Measurements from ENCODE around the gene MAP4K5.
"Not testable (repeated sequence)": the region's sequence is repeated elsewhere in the genome, so short reads cannot be mapped to it uniquely, and the experiment has no call there.

DNA sequence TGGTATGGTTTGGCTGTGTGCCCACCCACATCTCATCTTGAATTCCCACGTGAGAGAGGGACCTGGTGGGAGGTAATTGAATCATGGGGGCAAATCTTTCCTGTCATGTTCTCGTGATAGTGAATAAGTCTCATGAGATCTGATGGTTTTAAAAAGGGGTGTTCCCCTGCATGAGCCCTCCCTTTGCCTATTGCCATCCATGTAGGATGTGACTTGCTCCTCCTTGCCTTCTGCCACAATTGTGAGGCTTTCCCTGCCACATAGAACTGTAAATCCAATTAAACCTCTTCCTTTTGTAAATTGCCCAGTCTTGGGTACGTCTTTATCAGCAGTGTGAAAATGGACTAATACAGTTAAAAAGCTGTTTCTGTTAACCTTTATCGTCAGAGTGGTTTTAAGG, 5.7 kb upstream of the MAP4K5 start:
- not testable (repeated sequence) for TF ChIP-seq ZNF274 (IDR thresholded peaks at IDR 0.05; ENCODE audit: low read depth, low read length); YY1 (IDR thresholded peaks at IDR 0.05; ENCODE audit: insufficient read depth, insufficient read length); SUZ12 (IDR thresholded peaks at IDR 0.05; ENCODE audit: extremely low read depth, insufficient read depth, insufficient read length)
